Measurements from ENCODE around the gene GPS2. TPM values are rescaled to one million over a fixed set of nuclear protein-coding genes. Genes with fewer than 3 reads are reported as not detected.

The GPS2 gene
- total RNA-seq, 1 experiment from 2014 or later: 52.8 TPM

- H3K36me3 ChIP-seq (replicated peaks; ENCODE audit: control insufficient read depth, insufficient read depth, low read length): peaks cover 44% of the 10 kb centered on the region
These were observed 2.1 kb upstream of the GPS2 start for GRCh38 chr17:7317161-7317803.

DNA sequence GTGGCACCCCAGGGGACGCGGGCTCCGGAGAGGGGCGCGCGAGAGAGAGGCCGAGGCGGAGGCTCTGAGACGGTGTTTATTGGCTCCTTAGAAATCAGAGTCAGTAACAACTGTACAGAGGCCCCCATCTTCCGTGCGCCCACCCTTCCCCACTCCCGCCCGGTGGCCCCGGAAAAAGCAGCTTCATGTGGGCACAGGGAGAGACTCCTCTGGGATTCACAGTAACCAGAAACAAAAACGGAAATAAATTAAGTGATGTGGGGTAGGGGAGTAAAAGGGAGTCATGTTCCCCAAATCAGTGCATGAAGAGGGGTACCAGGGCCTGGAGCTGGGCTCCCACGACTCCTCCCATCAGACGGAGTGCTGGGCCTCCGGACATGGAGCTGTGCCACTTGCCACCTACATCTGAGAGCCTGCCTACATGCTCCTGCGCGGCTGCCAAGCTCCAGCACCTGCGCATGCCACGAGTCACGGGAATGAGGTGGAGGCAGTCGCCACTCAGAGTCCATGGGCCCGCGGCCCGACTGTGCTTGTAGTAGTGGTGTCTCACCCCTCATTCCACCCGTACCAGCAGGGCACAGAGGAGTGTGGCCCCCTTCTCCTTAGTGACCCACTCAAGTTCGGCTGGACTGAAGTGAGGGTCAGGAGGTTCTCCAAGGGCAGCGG is 543 bp upstream of the GPS2 start:
- no peak for DNase-seq
- Histone ChIP-seq H3K27me3 (ENCODE audit: control insufficient read depth, insufficient read depth, low read length) (no peaks in the 10 kb centered on the region), H3K36me3 (replicated peaks; ENCODE audit: control insufficient read depth, insufficient read depth, low read length) (peaks cover 41% of the 10 kb centered on the region), H3K4me3 (ENCODE audit: insufficient read depth, low read depth, low read length) (peak overlapping the region; percentile 73)

More at GRCh38 chr17:7317161-7317803, 2.1 kb upstream of the GPS2 start:
- Histone ChIP-seq H3K27me3 (ENCODE audit: control insufficient read depth, insufficient read depth, low read length) (no peaks in the 10 kb centered on the region), H3K4me3 (ENCODE audit: insufficient read depth, low read depth, low read length) (no peak overlapping the region)
- DNase-seq: peak; percentile 35

DNA sequence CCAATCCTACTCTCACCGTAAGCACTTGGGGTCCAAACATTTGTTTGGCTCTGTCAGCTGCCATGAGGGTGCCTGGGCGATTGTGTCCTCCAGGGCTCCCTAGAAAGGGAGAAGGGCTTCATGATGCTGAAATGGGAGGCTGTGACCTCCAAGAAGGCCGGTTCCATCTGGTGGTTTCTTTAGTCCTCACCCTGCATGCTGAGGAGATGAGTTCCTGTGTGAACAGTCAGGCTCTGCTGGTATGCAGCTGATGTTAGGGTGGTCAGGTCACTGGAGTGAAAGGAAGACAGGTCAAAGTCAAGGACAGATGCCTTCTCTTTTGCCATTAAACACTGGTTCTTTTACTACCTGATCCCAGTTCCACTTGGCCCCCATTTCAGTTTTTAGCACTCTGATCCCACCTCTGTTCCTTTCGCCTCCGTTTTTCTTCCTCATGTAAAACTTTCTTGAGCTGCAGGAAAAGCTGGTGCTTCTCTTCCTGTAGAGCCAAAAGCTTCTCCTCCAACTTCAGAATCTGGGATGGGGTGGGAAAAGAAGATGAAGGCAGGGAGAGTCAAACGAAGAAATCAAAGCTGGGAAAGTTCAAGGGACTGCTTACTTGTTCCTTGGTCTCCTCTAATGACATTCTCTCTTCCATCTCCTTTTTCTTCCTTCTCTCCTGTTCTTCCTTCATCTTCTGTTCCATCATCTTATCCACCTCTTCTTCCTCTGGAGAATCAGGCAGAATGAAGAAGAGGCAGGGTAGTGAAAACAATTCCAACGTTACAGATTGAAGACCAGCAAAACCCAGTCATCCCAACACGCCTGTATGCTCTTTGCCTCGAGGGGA is 1.1 kb downstream of the GPS2 start:
- Histone ChIP-seq H3K4me3 (ENCODE audit: insufficient read depth, low read depth, low read length) (peak overlapping the region; percentile 73), H3K27me3 (ENCODE audit: control insufficient read depth, insufficient read depth, low read length) (no peaks in the 10 kb centered on the region), H3K36me3 (replicated peaks; ENCODE audit: control insufficient read depth, insufficient read depth, low read length) (peaks cover 51% of the 10 kb centered on the region)
- DNase-seq: no peak

DNA sequence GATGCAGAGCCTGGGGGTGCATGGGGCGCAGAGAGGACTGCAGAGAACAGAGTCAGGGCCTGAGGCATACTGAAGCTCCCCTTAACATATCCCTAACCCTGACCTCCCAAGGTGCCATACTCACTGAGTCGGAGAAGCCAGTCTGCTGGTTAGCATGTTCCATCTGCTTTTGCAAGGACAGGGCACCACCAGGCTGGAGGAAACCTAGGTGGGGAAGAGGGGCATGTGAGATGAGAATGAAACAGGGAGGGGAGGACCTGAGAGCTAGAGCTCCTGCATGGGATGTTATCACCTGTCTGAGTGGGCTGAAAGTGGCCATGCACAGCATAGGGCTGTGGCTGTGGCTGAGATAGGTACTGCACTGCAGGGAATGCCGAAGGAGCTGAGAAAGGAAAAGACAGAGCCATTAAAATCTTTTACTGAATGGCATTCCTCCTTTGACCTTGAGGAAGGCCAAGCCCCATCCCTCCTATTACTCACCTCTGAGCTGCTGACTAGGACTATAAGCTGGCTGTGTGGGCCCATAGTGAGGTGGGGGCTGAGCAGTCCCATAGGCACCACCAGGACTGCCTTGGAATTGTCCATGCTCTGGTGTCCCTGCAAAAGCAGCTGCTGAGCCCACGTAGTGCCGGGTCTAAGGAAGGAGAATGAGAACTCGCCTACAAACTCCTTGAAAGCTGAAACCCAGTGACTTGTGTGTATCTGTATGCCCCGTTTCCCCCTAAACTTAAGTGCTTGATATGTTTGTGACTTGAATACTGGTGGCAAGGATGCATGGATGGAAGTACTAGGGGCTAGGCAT is 1.9 kb downstream of the GPS2 start:
- Histone ChIP-seq H3K36me3 (replicated peaks; ENCODE audit: control insufficient read depth, insufficient read depth, low read length) (peaks cover 46% of the 10 kb centered on the region), H3K4me3 (ENCODE audit: insufficient read depth, low read depth, low read length) (no peak overlapping the region), H3K27me3 (ENCODE audit: control insufficient read depth, insufficient read depth, low read length) (no peaks in the 10 kb centered on the region)
- peak; percentile 74 for DNase-seq

DNA sequence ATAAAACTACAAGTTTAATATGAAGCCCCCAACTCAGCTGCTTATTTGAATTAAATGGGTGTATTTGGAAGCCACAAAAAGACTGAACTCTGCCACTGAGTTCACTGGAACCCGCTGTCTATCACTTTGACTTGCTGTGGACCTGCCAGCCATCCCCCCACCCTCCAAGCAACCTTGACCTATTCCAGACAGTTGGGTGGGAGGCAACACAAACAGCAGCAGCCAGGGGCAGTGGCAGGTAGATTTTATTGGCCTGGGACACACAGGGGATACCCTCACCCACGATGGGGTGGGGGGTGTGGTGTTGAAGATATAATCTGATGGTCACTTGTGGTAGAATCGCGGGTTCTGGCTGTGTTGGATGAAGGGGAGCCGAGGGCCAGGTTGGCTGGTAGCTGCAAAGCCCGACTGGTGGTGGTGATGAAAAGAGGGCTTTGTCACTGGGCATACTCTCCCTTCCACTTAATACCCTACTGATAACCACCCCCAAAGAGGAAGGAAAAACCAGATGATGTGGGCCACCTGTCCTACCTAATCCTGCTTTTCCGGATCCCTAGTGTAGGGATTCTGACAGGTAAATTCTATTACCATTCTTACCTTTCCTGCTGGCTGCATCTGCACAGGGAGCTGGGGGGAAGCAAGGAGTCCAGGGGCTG is 2.6 kb downstream of the GPS2 start:
- Histone ChIP-seq H3K4me3 (ENCODE audit: insufficient read depth, low read depth, low read length) (no peak overlapping the region), H3K27me3 (ENCODE audit: control insufficient read depth, insufficient read depth, low read length) (no peaks in the 10 kb centered on the region), H3K36me3 (replicated peaks; ENCODE audit: control insufficient read depth, insufficient read depth, low read length) (peaks cover 38% of the 10 kb centered on the region)
- DNase-seq: peak; percentile 32

- Histone ChIP-seq H3K4me3 (ENCODE audit: insufficient read depth, low read depth, low read length) (no peak overlapping the region), H3K27me3 (ENCODE audit: control insufficient read depth, insufficient read depth, low read length) (no peaks in the 10 kb centered on the region), H3K36me3 (replicated peaks; ENCODE audit: control insufficient read depth, insufficient read depth, low read length) (peaks cover 34% of the 10 kb centered on the region)
- DNase-seq: no peak
These were observed 4.0 kb downstream of the GPS2 start for GRCh38 chr17:7311110-7311705.

DNA sequence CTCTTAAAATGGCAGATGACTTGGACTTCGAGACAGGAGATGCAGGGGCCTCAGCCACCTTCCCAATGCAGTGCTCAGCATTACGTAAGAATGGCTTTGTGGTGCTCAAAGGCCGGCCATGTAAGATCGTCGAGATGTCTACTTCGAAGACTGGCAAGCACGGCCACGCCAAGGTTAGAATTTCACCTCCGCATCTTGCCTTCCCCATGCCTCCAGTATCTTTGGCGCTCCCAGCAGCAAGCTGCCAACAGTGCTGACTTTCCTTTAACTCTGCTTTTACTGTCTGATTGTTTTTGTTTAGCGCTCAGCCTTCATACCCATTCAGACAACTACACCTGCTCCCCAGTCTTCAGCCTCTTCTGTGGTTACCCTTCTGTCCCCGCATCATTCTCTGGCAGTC is 5.5 kb downstream of the GPS2 start:
- no peak for DNase-seq
- Histone ChIP-seq H3K36me3 (replicated peaks; ENCODE audit: control insufficient read depth, insufficient read depth, low read length) (peaks cover 34% of the 10 kb centered on the region), H3K4me3 (ENCODE audit: insufficient read depth, low read depth, low read length) (no peak overlapping the region), H3K27me3 (ENCODE audit: control insufficient read depth, insufficient read depth, low read length) (no peaks in the 10 kb centered on the region)

- no peaks in the 10 kb centered on the region for H3K27me3 ChIP-seq (ENCODE audit: control insufficient read depth, insufficient read depth, low read length)
- peak overlapping the region; percentile 90 for H3K4me3 ChIP-seq (ENCODE audit: insufficient read depth, low read depth, low read length)
- peak; percentile 88 for DNase-seq
- peaks cover 32% of the 10 kb centered on the region for H3K36me3 ChIP-seq (replicated peaks; ENCODE audit: control insufficient read depth, insufficient read depth, low read length)
These were observed 6.3 kb downstream of the GPS2 start for GRCh38 chr17:7308625-7309433.

DNA sequence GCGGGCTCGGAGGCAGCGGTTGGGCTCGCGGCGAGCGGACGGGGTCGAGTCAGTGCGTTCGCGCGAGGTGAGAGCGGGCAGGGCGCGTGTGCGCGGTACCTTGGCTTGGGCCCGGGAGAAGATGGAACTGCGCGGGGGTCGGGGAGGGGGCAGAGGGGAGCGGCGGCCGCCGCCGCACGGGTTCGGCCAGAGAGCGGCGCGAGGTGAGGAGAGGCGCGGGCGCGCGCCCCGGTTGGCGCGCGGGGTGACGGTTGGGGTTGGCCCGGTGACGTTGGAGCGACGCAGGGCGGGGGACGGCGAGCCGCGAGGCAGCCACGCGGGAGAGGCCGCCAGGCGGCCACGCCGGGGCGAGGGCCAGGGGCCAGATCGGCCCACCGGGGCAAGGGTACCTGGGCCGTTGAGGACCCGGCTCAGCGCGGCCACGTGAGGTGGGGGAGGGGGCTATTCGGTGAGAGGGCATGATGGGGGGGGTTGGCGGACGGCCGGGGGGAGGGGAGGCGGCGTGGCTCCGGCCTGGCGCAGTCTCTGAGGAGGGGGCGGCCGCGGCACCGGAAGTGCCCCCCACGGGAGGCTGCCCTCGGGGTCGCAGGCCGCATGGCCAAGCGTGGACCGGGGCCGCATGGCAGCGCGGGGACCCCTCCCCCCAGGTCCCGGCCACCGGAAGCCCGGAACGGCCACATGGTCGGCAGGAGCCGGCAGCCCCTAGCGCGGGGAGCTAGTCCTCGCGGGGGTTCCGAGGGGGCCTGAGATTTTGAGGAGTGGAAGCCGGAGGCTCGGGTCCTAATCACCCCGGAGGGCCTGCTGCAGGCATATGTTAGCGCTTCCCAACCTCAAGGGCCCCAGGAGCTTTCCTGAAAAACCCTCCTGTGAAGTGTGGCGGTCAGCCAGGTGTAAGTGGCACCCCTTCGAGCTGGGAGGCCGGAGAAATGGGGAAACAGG is 7.2 kb downstream of the GPS2 start:
- Histone ChIP-seq H3K4me3 (ENCODE audit: insufficient read depth, low read depth, low read length) (peak overlapping the region; percentile 90), H3K27me3 (ENCODE audit: control insufficient read depth, insufficient read depth, low read length) (no peaks in the 10 kb centered on the region)
- peak; percentile 87 for DNase-seq

GRCh38 chr17:7306911-7307685 is 8.1 kb downstream of the GPS2 start, which contains the start of gene EIF5A:
Gene EIF5A (plus strand): TSS chr17:7307628. CDS start chr17:7309636, 2,008 bp downstream.
- Histone ChIP-seq H3K36me3 (replicated peaks; ENCODE audit: control insufficient read depth, insufficient read depth, low read length) (peaks cover 24% of the 10 kb centered on the region), H3K27me3 (ENCODE audit: control insufficient read depth, insufficient read depth, low read length) (no peaks in the 10 kb centered on the region), H3K4me3 (ENCODE audit: insufficient read depth, low read depth, low read length) (peak within 1 kb of the TSS; percentile 90)
- DNase-seq: peak; percentile 99

More for the DNA sequence above, 7.2 kb downstream of the GPS2 start:
- H3K36me3 ChIP-seq (replicated peaks; ENCODE audit: control insufficient read depth, insufficient read depth, low read length): peaks cover 31% of the 10 kb centered on the region

- Histone ChIP-seq H3K36me3 (replicated peaks; ENCODE audit: control insufficient read depth, insufficient read depth, low read length) (peaks cover under 1% of the 10 kb centered on the region; the same call in 1 of the 2 replicates), H3K4me3 (ENCODE audit: insufficient read depth, low read depth, low read length) (no peak overlapping the region), H3K27me3 (ENCODE audit: control insufficient read depth, insufficient read depth, low read length) (peaks cover 2% of the 10 kb centered on the region; the same call in 1 of the 2 replicates)
- no peak for DNase-seq
These were observed 11.0 kb downstream of the GPS2 start for GRCh38 chr17:7304179-7304578.

Measured in H7 (cell line).